GM19395 (cell line): ENCODE measurements around the gene LCNL1.

Experiments
- ATAC-seq: cut with Tn5 transposase; IDR thresholded peaks from one replicate; pipeline ENCODE4 v1.9.1; 2021; ENCODE audit warnings: mild to moderate bottlenecking, moderate library complexity; ENCODE audit not compliant: unreplicated experiment

Gene LCNL1

GRCh38 chr9:136946228-136947027 is 36.4 kb upstream of the LCNL1 start:
- ATAC-seq: no peak

- no peak for ATAC-seq
Observed at GRCh38 chr9:136947028-136947891, 35.5 kb upstream of the LCNL1 start.

- ATAC-seq: no peak
Observed at GRCh38 chr9:136947955-136948510, 34.8 kb upstream of the LCNL1 start.

GRCh38 chr9:136949239-136949816 is 33.5 kb upstream of the LCNL1 start:
- ATAC-seq: no peak

- ATAC-seq: peak; percentile 86
Observed at GRCh38 chr9:136949817-136950655, 32.8 kb upstream of the LCNL1 start.

- ATAC-seq: no peak
Observed at GRCh38 chr9:136950656-136951276, 32.0 kb upstream of the LCNL1 start.

GRCh38 chr9:136951541-136952320 is 31.1 kb upstream of the LCNL1 start, which contains the start of gene LCN12:
LCN12 (plus strand) TSS chr9:136952273; CDS start chr9:136952328, 55 bp downstream.
- no peak for ATAC-seq

GRCh38 chr9:136952321-136952850 is 30.4 kb upstream of the LCNL1 start:
- no peak for ATAC-seq

- ATAC-seq: no peak
Observed at GRCh38 chr9:136952876-136953770, 29.7 kb upstream of the LCNL1 start.

- ATAC-seq: no peak
Observed at GRCh38 chr9:136953771-136954269, 29.0 kb upstream of the LCNL1 start.

GRCh38 chr9:136954270-136955083 is 28.3 kb upstream of the LCNL1 start:
- ATAC-seq: no peak

GRCh38 chr9:136955202-136955942 is 27.4 kb upstream of the LCNL1 start:
- no peak for ATAC-seq

GRCh38 chr9:136955943-136956335 is 26.9 kb upstream of the LCNL1 start:
- ATAC-seq: no peak

GRCh38 chr9:136956604-136957003 is 26.2 kb upstream of the LCNL1 start:
- ATAC-seq: no peak

GRCh38 chr9:136957461-136957860 is 25.3 kb upstream of the LCNL1 start:
- ATAC-seq: no peak

- no peak for ATAC-seq
Observed at GRCh38 chr9:136957901-136958300, 24.9 kb upstream of the LCNL1 start.
